ENCODE measurements around the gene AFF1. TPM values are rescaled to one million over a fixed set of nuclear protein-coding genes. Genes with fewer than 3 reads are reported as not detected.
A peak's percentile ranks its signal among the peaks of the same experiment; 100 is the strongest.

Gene AFF1
- total RNA-seq, 1 donor from 2014 or later: 58.2 TPM

DNA sequence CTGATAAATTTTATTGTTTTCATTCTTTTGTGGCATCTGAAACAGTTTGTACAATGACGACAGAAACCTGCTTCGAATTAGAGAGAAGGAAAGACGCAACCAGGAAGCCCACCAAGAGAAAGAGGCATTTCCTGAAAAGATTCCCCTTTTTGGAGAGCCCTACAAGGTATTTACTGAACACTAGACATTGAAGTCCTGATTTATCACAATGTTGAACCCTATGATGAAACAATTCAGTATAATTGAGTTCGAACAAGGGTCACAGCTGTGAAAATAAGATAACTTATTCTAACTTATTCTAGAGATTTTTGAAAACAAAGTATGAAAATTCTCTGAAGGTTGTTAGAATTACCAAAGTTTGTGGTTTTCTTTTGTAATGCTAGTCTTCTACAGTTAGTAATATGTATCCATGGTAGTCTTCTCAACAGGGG lies 111.3 kb downstream of the AFF1 start:
- Histone ChIP-seq H3K27me3 (ENCODE audit: insufficient read depth, low read length) (no peaks in the 10 kb centered on the region), H3K9me3 (ENCODE audit: insufficient read depth, low read depth, low read length) (no peaks in the 10 kb centered on the region), H3K9ac (ENCODE audit: low read length) (no peak overlapping the region), H4K20me1 (ENCODE audit: insufficient read depth, low read length) (peaks cover 39% of the 10 kb centered on the region), H3K4me3 (ENCODE audit: insufficient read depth, low read depth, low read length) (no peak overlapping the region), H3K79me2 (ENCODE audit: insufficient read depth, low read length) (peaks cover 25% of the 10 kb centered on the region), H2AFZ (ENCODE audit: low read depth, low read length) (no peak overlapping the region), H3K4me1 (ENCODE audit: insufficient read depth, low read length) (peaks cover 3% of the 10 kb centered on the region), H3K4me2 (ENCODE audit: low read length) (no peak overlapping the region), H3K36me3 (ENCODE audit: insufficient read depth, low read length) (no peaks in the 10 kb centered on the region), H3K27ac (ENCODE audit: low read depth, low read length) (no peak overlapping the region)
- TF ChIP-seq, protein P1, sequence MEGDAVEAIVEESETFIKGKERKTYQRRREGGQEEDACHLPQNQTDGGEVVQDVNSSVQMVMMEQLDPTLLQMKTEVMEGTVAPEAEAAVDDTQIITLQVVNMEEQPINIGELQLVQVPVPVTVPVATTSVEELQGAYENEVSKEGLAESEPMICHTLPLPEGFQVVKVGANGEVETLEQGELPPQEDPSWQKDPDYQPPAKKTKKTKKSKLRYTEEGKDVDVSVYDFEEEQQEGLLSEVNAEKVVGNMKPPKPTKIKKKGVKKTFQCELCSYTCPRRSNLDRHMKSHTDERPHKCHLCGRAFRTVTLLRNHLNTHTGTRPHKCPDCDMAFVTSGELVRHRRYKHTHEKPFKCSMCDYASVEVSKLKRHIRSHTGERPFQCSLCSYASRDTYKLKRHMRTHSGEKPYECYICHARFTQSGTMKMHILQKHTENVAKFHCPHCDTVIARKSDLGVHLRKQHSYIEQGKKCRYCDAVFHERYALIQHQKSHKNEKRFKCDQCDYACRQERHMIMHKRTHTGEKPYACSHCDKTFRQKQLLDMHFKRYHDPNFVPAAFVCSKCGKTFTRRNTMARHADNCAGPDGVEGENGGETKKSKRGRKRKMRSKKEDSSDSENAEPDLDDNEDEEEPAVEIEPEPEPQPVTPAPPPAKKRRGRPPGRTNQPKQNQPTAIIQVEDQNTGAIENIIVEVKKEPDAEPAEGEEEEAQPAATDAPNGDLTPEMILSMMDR (IDR thresholded peaks at IDR 0.05; ENCODE audit: insufficient read depth, low read depth, low read length): no peak
- TF ChIP-seq EZH2 (IDR thresholded peaks at IDR 0.05; ENCODE audit: insufficient read depth, low read length): no peak
- peaks cover 18% of the 10 kb centered on the region for H3K4me1 Mint-ChIP-seq (ENCODE audit: low read depth, unreplicated experiment)
- H3K27me3 Mint-ChIP-seq (ENCODE audit: low read depth, unreplicated experiment): no peaks in the 10 kb centered on the region
- no peak overlapping the region for H3K4me3 Mint-ChIP-seq (ENCODE audit: unreplicated experiment)
- DNase-seq (ENCODE audit: low read depth) (no peak), FAIRE-seq (peak; percentile 17)
- H3K27ac Mint-ChIP-seq (ENCODE audit: unreplicated experiment): peak overlapping the region; percentile 15
- H3K9me3 Mint-ChIP-seq (ENCODE audit: unreplicated experiment): no peaks in the 10 kb centered on the region
- H3K36me3 Mint-ChIP-seq (ENCODE audit: low read depth, unreplicated experiment): peaks cover 12% of the 10 kb centered on the region

DNA sequence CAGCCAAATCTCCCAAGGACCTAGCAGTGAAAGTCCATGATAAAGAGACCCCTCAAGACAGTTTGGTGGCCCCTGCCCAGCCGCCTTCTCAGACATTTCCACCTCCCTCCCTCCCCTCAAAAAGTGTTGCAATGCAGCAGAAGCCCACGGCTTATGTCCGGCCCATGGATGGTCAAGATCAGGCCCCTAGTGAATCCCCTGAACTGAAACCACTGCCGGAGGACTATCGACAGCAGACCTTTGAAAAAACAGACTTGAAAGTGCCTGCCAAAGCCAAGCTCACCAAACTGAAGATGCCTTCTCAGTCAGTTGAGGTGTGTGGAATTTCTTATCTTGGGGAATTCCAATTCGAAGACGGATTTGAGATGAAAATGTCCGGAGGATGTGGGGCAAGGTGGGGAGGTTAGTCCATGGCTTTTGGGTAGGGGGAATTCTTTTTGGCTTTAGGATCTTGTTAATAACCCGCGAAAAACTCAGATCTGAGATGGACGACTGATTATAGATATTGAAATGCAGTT lies 112.5 kb downstream of the AFF1 start:
- peaks cover 29% of the 10 kb centered on the region for H4K20me1 ChIP-seq (ENCODE audit: insufficient read depth, low read length)
- H3K79me2 ChIP-seq (ENCODE audit: insufficient read depth, low read length): peaks cover 19% of the 10 kb centered on the region
- no peak overlapping the region for H3K27ac Mint-ChIP-seq (ENCODE audit: unreplicated experiment)
- H3K9ac ChIP-seq (ENCODE audit: low read length): no peak overlapping the region
- H3K27me3 Mint-ChIP-seq (ENCODE audit: low read depth, unreplicated experiment): no peaks in the 10 kb centered on the region
- no peaks in the 10 kb centered on the region for H3K4me1 ChIP-seq (ENCODE audit: insufficient read depth, low read length)
- no peak for TF ChIP-seq EZH2 (IDR thresholded peaks at IDR 0.05; ENCODE audit: insufficient read depth, low read length)
- TF ChIP-seq, protein P1 (IDR thresholded peaks at IDR 0.05; ENCODE audit: insufficient read depth, low read depth, low read length): no peak
- H3K36me3 ChIP-seq (ENCODE audit: insufficient read depth, low read length): no peaks in the 10 kb centered on the region
- H3K4me2 ChIP-seq (ENCODE audit: low read length): no peak overlapping the region
- H3K36me3 Mint-ChIP-seq (ENCODE audit: low read depth, unreplicated experiment): peaks cover 12% of the 10 kb centered on the region
- no peak overlapping the region for H2AFZ ChIP-seq (ENCODE audit: low read depth, low read length)
- H3K9me3 ChIP-seq (ENCODE audit: insufficient read depth, low read depth, low read length): no peaks in the 10 kb centered on the region
- no peak overlapping the region for H3K4me3 Mint-ChIP-seq (ENCODE audit: unreplicated experiment)
- no peaks in the 10 kb centered on the region for H3K9me3 Mint-ChIP-seq (ENCODE audit: unreplicated experiment)
- no peak overlapping the region for H3K4me3 ChIP-seq (ENCODE audit: insufficient read depth, low read depth, low read length)
- no peaks in the 10 kb centered on the region for H3K27me3 ChIP-seq (ENCODE audit: insufficient read depth, low read length)
- DNase-seq (ENCODE audit: low read depth) (no peak), FAIRE-seq (no peak)
- no peak overlapping the region for H3K27ac ChIP-seq (ENCODE audit: low read depth, low read length)
- peaks cover 10% of the 10 kb centered on the region for H3K4me1 Mint-ChIP-seq (ENCODE audit: low read depth, unreplicated experiment)

DNA sequence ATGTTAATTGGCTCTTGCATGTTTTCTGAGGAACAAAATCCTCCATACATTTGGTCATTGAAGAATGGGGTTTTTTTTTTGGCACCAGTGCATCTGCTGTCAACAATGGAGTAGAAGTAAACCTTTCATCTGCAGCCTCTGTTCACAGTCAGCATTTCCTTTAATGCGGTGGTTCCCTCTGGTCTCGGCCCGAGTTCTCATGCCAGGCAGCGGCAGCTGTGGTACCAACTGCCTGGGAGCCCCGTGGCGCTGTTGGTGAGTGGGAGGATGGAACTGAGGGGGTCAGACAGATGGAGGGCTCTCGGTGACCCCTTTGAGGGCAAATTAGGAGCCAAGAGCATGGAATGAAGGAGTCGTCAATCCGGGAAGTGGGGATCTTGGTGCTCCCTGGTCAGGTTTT lies 114.7 kb downstream of the AFF1 start:
- Histone ChIP-seq H3K9me3 (ENCODE audit: insufficient read depth, low read depth, low read length) (no peaks in the 10 kb centered on the region), H3K27me3 (ENCODE audit: insufficient read depth, low read length) (no peaks in the 10 kb centered on the region), H3K36me3 (ENCODE audit: insufficient read depth, low read length) (no peaks in the 10 kb centered on the region), H3K4me2 (ENCODE audit: low read length) (no peak overlapping the region), H4K20me1 (ENCODE audit: insufficient read depth, low read length) (peaks cover 37% of the 10 kb centered on the region), H3K4me3 (ENCODE audit: insufficient read depth, low read depth, low read length) (no peak overlapping the region), H2AFZ (ENCODE audit: low read depth, low read length) (no peak overlapping the region), H3K27ac (ENCODE audit: low read depth, low read length) (no peak overlapping the region), H3K4me1 (ENCODE audit: insufficient read depth, low read length) (no peaks in the 10 kb centered on the region), H3K9ac (ENCODE audit: low read length) (no peak overlapping the region), H3K79me2 (ENCODE audit: insufficient read depth, low read length) (peaks cover 9% of the 10 kb centered on the region)
- DNase-seq (ENCODE audit: low read depth) (no peak), FAIRE-seq (no peak)
- no peak overlapping the region for H3K27ac Mint-ChIP-seq (ENCODE audit: unreplicated experiment)
- H3K4me1 Mint-ChIP-seq (ENCODE audit: low read depth, unreplicated experiment): peaks cover 11% of the 10 kb centered on the region
- TF ChIP-seq EZH2 (IDR thresholded peaks at IDR 0.05; ENCODE audit: insufficient read depth, low read length): no peak
- TF ChIP-seq, protein P1 (IDR thresholded peaks at IDR 0.05; ENCODE audit: insufficient read depth, low read depth, low read length): no peak
- H3K4me3 Mint-ChIP-seq (ENCODE audit: unreplicated experiment): no peak overlapping the region
- peaks cover 16% of the 10 kb centered on the region for H3K36me3 Mint-ChIP-seq (ENCODE audit: low read depth, unreplicated experiment)
- H3K9me3 Mint-ChIP-seq (ENCODE audit: unreplicated experiment): no peaks in the 10 kb centered on the region
- H3K27me3 Mint-ChIP-seq (ENCODE audit: low read depth, unreplicated experiment): no peaks in the 10 kb centered on the region
